Activated CD4-positive, alpha-beta T cell treated with anti-CD3 and anti-CD28 coated beads, Interleukin-2, Interleukin-4, amounts not matched to agents 100 ng/mL and 50 ng/mL, durations not matched to agents 16 hours and 8 hours (primary cell): Measurements from ENCODE around the gene ROBO3.

Experiments
- DNase-seq: peaks from one replicate; pipeline ENCODE4 v3.0.0-alpha.2; 2020; ENCODE audit warnings: low spot score

ROBO3 gene

GRCh38 chr11:124865181-124865901 is at the start of gene ROBO3:
ROBO3 (plus strand) TSS chr11:124865432; CDS start chr11:124865578, 146 bp downstream.
- no peak for DNase-seq

- no peak for DNase-seq
These were observed 48.2 kb upstream of the ROBO3 start for GRCh38 chr11:124817036-124817435.

DNA sequence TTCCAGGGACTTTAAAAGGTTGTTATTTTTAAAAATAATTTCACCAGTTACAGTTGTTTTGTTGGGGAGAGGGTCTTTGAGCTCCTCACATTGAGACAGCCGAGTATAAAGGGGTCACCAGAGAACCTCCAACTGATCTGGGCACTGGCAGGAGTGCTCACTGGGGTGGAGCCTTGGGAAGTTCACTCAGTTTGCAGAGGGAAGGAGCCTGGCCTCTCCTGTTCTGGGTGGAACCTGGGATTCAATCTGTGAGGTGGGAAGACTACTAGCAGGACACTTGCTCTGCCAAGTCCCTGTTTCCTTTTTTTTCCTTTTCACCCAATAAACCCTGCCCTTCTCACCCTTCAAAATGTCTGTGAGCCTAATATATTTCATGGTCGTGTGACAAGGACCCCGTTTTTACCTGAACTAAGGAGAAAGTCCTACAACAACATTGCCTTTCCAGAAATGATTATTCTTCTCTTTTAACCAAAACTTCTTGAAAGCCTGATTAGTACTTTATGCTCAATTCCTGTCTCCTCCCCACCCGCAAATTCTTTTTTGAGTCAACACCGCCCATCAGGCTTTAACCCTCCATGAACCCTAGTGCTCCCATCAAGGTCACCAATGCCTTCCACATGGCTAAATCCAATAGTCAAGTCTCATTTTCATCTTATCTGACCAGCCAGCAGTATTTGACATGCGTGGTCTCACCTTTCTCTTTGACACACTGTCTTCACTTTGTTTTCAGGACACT is 43.1 kb upstream of the ROBO3 start:
- DNase-seq: no peak

DNA sequence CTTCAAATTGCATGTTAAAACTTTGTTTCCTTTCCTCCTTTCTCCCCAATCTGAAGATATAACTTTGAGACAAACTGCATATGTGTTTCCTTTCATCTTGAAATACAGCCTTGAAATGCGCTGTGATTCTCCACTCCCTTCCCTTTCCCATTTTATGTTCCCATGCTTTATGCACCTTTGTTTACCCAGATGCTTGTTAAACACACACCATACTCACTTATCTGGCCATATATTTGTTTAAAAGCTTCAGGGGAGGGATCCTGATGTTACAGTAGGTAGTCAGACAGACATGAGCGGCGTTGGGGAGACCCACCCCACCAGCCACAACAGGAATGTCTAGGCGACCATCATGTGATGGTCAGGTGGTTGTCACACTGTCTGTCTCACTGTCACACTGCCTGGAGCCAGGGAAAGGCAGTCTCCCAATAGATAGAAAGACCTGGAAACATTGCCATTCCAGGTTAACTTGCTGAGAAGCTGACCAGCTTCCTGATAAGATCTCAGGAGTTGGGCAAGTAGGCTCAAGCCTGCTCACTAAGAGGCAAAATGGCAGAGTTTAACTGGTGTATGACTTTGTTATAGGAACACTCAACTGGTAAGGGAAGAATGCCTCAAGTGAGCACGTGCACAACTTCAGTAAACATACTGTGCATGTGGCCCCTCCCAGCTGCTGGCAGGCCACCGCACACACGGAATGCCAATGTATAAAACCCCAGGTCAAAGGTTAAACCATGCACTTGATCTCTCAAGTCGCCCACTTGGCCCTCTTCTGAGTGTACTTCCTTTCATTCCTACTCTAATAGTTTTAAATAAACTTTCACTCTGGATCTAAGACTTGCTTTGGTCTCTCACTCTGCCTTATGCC is 41.5 kb upstream of the ROBO3 start:
- DNase-seq: no peak

- no peak for DNase-seq
These were observed 39.4 kb upstream of the ROBO3 start for GRCh38 chr11:124825876-124826275.

- DNase-seq: no peak
These were observed 35.2 kb upstream of the ROBO3 start for GRCh38 chr11:124829986-124830385.

GRCh38 chr11:124830749-124831148 is 34.5 kb upstream of the ROBO3 start:
- no peak for DNase-seq

DNA sequence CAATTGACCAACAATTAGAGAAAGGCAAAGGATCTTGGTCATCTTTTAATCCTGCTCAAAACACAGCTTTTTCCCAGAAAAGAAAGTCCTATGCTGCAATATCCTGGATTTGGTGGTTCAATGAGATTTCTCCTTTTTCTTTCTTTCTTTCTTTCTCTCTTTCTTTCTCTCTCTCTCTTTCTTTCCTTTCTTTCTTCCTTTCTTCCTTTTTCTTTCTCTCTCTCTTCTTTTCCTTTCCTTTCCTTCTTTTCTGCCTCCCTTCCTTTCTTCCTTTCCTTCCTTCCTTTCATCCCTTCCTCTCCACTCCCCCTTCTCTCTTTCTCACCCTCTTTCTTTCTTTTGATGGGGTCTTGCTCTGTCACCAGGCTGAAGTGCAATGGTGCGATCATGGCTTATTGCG is 33.3 kb upstream of the ROBO3 start:
- DNase-seq: no peak

DNA sequence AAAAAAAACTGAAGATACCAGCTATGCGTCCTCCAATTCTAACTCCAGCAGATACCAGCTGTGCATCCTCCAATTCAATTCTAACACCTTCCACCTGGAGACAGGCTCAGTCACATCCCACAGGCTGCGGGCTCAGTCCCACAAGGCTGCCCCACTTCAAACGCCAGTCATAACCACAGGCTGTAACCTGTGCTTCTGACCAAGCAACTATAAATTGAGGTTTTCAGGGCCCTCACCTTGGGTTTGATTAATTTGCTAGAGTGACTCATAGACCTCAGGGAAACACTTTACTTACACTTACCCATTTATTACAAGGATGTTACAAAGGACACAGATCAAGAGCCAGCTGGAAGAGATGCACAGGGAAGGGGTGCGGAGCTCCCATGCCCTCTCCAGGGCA is 32.7 kb upstream of the ROBO3 start:
- DNase-seq: no peak

DNA sequence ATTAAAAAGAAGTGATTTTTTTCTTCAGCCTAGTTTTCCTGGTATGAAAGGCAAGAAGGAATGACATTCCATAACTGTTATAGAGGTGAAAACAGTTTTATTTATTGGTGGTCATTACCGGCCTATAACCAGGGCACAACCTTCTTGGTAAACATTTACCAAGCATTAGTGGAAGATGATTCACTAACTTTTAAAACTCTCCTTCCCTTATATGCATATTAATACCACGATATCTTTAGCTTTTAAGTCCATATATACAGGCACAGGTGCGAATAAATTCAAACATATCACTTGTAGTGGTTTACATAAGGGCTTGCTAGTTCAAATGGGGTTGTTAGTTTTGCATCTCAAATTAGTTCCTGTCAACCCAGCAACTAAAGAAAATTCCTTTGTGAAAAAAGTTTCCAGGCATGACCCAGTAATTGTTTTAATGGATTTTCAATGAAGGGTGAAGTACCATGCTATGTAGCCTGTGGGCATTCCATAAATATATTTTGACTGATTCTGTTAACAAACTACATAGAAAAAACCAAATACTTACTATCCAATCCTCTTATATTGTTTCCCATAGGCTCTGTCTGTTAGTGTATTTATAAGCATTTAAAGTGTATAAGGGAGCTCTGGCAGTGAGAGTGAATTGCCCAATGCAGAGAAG is 30.6 kb upstream of the ROBO3 start:
- DNase-seq: no peak

DNA sequence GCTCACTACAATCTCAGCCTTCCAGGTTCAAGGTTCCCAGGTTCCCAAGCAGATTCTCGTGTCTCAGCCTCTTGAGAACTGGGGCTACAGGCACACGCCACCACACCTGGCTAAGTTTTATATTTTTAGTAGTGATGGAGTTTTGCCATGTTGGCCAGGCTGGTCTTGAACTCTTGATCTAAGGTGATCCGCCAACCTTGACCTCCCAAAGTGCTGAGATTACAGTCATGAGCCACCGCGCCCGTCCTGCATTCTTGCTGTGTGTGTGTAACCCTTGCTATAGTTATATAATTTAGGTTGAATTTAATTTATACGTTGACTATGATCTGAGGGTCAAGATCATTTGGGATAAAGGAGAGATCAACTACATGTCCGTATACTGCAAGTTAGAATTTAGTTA is 29.3 kb upstream of the ROBO3 start:
- DNase-seq: no peak

GRCh38 chr11:124837491-124837856 is 27.8 kb upstream of the ROBO3 start:
- DNase-seq: peak; percentile 27

DNA sequence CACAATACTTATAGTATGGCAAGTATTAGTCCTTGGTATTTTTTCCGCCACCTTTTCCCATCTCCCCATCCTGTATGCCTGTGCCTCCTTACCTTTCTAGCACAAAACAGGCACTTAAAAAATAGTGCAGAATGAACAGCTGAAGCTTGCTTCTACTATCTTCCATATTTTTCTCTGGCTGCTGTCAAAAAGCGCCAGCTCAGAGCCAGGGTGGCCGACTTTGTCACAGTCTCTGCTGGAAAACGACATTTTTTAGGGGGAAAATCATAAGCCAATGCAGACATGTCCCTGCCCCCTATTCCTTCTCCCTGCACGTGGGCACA is 26.5 kb upstream of the ROBO3 start:
- no peak for DNase-seq

- DNase-seq: no peak
These were observed 25.9 kb upstream of the ROBO3 start for GRCh38 chr11:124839128-124839971.

- no peak for DNase-seq
These were observed 25.1 kb upstream of the ROBO3 start for GRCh38 chr11:124839972-124840621.

DNA sequence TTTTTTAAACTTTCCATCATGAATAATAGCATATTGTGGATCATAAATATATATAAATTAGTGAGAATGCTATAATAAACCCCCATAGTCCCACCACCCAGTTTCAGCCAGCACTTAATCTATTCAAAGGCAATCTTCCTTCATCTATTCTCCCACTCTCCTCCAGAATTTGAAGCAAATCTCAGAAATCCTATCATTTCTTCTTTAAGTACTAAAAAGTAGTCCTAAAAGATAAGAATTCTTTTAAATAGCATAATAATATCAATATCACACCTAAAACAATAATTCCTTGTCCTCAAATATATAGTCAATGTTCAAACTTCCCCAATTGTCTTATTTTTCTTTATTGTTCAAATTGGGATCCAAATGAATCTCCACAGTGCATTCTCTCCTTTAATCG is 24.6 kb upstream of the ROBO3 start:
- no peak for DNase-seq

DNA sequence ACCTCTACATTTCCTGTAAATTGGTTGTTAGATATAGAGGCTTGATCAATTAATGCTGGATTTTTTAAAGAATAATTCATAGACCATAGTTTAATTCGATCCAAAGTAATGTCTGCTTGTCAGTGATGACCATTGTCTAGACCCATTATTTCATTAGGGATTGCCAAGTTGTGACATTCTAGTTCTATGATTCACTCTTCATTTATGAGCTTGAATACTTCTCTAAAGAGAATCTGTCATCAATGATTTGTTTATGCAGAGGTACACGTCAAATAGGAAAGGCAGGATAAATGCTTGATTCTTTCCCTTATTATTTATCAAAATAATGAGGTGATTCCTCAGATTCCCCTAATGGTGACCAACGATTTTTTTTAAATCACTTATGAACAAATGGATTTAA is 24.0 kb upstream of the ROBO3 start:
- DNase-seq: no peak

DNA sequence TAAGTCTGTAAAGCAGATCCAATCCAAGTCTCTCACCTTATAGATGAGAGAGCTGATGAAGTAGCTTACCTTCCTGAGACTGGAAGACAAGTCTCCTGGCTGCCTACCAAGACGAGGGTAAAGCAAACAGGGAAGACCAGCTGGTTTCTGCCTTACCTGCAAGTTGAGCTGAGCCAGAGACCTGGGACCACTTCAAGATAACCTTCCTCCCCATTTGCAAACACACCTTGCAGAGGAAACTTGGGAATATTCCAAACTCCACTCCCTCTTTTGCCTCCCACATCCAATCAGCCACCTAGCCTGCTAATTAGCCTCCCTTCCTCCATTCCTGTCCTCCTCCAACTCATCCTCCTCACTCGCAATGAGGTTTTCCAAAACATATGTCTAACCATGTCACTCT is 23.4 kb upstream of the ROBO3 start:
- DNase-seq: no peak

DNA sequence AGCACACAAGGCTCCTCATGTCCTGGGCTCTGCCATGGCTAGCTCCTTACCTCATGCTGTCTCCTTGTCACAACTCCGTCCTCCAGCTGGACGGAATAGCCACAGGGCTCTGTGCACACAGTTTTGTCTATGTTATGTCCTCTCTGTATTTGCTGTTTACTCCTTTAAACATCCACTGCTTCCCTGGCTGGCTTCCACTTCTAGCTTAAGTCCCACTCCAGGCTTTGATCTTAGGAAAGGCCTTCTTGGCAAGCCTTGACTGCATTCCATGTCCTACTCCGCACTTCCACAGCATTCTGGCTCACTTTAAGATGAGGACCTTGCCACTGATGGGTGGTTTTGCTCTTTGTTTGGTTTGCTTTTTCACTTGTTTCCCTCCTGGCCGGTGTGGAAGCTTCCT is 22.9 kb upstream of the ROBO3 start:
- DNase-seq: no peak

DNA sequence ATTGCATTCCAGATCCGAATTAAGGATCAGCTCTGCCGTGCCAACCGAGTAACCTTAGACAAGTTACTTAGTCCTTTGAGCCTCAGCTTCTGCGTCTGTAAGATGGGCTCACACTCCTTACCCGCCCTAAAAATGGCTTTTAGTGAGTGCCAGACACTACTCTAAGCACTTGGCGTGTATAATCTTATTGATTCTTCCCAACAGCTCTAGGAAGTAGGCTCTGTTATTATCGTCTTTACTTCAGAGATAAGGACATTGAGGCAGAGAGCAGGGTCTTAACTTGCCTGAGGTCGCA is 21.7 kb upstream of the ROBO3 start:
- DNase-seq: no peak

DNA sequence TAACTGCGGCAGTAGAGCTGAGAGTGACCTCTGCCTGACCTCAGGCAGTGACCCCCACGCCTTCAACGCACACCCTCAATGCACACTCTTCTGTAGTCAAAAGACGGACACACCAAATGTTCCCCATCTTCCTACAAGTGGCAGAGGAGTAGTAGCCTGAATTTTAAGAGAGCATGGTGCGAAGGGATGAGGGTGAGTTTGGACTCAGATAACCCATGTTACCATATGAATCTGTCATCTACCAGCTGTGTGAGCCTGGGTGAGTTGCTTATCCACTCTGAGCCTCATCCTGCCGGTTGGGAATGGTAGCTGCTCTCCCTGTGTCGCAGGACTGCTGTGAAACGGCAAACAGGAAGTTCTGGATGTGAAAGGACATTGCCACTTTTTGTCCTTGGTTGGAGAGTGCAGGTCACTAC is 20.6 kb upstream of the ROBO3 start:
- no peak for DNase-seq
